Pancreas (tissue), 10 donors: ENCODE measurements around the gene BDH1. TPM values are rescaled to one million over a fixed set of nuclear protein-coding genes. Genes with fewer than 3 reads are reported as not detected.
A peak's percentile ranks its signal among the peaks of the same experiment; 100 is the strongest.

Source experiments
- ATAC-seq, 4 donors: fragments of 200-7000 bp; cut with Tn5 transposase; one replicate each; pipeline versions ENCODE4 v1.8.0 to v1.9.1; 2020; ENCODE audit warnings: mild to moderate bottlenecking in 4 of 4, moderate library complexity in 4 of 4
- DNase-seq, 6 donors: peaks; one replicate each; pipeline ENCODE4 v3.0.0-alpha.2; 2020
- FAIRE-seq: peaks from 2 replicates; lab custom pipeline; 2012; peaks lifted over from hg19 to GRCh38; lab: Jason Lieb, UNC
- H3K27ac ChIP-seq, 4 donors: fragments of 200-600 bp; sonication (generic); 1 replicate in 3 of 4; 2 replicates in 1 of 4; pipeline versions ENCODE4 v1.5.0 to v1.8.0; 2020
- H3K27me3 ChIP-seq, 4 donors: fragments of 200-600 bp; one replicate each; pipeline ENCODE4 v1.8.0; 2021
- H3K36me3 ChIP-seq, 3 donors: fragments of 200-600 bp; sonication (generic) in 1 of 3; one replicate each; pipeline versions ENCODE4 v1.5.0 to v1.8.0; 2020 to 2021
- H3K4me1 ChIP-seq, 3 donors: fragments of 200-600 bp; one replicate each; pipeline ENCODE4 v1.8.0; 2021
- H3K4me3 ChIP-seq, 4 donors: fragments of 200-600 bp; sonication (generic) in 2 of 4; one replicate each; pipeline versions ENCODE4 v1.5.0 to v1.8.0; 2020 to 2021
- H3K9me3 ChIP-seq, 4 donors: fragments of 200-600 bp; one replicate each; pipeline ENCODE4 v1.8.0; 2021
- WGBS, 2 donors: extraction: QIAGEN DNeasy Blood & Tissue Kit; methylation state at CpG; one replicate each; pipeline ENCODE4 v1.1.7; 2013; 5-methylcytosine and 5-hydroxymethylcytosine counted together
- intact Hi-C, 3 donors: fragments of 100-400 bp; cut with DNase I; formaldehyde crosslinking; loops; one replicate each; pipeline versions ENCODE4 v1.11.1 to v1.14.2; 2022
- polyA plus RNA-seq, 2 donors: library from polyadenylated mRNA; stranded (reverse); fragments of 200-250 nt; gene quantifications; one replicate each; pipeline ENCODE4 v1.2.3, GENCODE V29; 2013
- total RNA-seq, 6 donors: library from RNA; stranded (reverse); fragmentation: NEBNext Ultra II Directional in 4 of 6; extraction: Animal tissue kit (Norgen Biotek cat#: 25700) in 4 of 6; gene quantifications; one replicate each; pipeline versions ENCODE4 v1.2.1 to v1.2.4, GENCODE V29; 2021 to 2023
- TF ChIP-seq, protein P1 (sequence below), 4 donors: fragments of 200-600 bp; sonication (generic) in 3 of 4; IDR thresholded peaks; one replicate each; pipeline versions ENCODE4 v1.5.0 to v1.8.0; 2021; ENCODE audit warnings: antibody characterized with exemption in 4 of 4
- donor health status: healthy with polysubstance abuse.
- donor health status: DM: no; HTN: no; CAD: no; lungs with moderate emphysema.
- donor health status: DM: no; HTN: no; CAD: no.
- donor health status: control.
- donor health status: control.
- donor health status: Bipolar disorder and iron deficiency.
- donor health status: DM: yes; HTN: yes; CAD: no.
- donor health status: DM: no; HTN: no; CAD: no.
- donor health status: DM: no; HTN: no; CAD: no.
- donor health status: DM: yes; HTN: yes; CAD: no.

The BDH1 gene
- total and polyA plus RNA-seq, 8 donors = 2.1 to 20.8 (median 8.3) TPM

DNA sequence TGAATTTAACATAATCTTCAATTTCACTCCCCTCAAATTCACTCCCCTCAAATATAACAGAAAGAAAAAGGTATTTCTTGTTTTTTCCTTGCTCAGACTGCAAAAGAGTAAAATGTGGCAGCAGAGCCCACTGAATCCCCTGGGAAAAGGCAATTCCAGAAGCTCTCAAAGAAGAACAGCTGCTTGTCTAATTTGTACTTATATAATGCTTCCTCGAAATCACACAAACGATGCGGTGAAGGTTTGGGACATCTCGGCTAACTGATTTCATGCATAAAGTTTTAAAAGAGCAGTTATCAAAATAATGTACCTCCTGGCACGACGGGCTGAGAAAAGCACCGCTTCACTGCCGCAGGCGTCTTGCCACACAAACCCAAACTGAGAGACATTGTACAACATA is 10.7 kb downstream of the BDH1 start:
- 91 to 94% methylated on average over 9 of the region's 9 CpGs for WGBS, 2 donors
- no peak for FAIRE-seq

DNA sequence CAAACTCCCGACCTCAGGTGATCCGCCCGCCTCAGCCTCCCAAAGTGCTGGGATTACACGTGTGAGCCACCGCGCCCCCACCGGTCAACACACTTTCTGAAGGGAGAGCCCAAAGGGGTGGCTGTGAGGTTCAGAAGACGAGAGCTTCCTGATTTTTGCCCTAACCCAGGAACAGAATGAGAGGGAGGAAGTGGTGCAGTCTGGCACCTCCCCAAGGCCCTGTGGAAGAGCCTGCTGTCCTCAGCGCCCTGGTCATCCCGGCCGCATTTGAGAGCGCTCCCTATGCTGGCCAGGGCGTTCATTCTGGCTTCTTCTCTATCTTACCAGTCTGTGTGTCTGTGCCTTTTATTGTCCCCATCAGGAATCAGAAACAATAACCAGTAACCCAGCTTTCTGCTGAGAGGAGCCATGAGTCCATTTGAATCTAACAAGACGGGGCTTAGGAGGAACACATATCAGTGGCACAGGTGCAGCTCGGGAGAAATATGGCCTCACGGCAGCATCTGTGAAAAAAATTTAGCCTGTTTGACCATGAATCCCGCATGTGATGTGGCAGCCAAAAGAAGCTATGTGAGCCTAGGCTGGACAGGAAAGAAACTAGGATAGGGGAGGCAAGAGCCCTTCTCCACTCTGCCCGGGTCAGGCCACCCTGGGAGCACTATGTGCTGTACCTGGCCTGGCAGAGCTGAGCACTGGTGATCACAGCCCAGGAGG is 12.9 kb downstream of the BDH1 start:
- intact Hi-C loops = no loop called here
- H3K27me3 ChIP-seq = no peaks in the 10 kb centered on the region
- 91 to 93% methylated on average over 16 to 18 of the region's 18 CpGs for WGBS, 2 donors
- no peak overlapping the region for H3K27ac ChIP-seq
- DNase-seq = no peak
- no peaks in the 10 kb centered on the region for H3K4me1 ChIP-seq
- no peaks in the 10 kb centered on the region for H3K9me3 ChIP-seq
- no peak overlapping the region for H3K4me3 ChIP-seq
- no peaks in the 10 kb centered on the region for H3K36me3 ChIP-seq
- TF ChIP-seq, protein P1, sequence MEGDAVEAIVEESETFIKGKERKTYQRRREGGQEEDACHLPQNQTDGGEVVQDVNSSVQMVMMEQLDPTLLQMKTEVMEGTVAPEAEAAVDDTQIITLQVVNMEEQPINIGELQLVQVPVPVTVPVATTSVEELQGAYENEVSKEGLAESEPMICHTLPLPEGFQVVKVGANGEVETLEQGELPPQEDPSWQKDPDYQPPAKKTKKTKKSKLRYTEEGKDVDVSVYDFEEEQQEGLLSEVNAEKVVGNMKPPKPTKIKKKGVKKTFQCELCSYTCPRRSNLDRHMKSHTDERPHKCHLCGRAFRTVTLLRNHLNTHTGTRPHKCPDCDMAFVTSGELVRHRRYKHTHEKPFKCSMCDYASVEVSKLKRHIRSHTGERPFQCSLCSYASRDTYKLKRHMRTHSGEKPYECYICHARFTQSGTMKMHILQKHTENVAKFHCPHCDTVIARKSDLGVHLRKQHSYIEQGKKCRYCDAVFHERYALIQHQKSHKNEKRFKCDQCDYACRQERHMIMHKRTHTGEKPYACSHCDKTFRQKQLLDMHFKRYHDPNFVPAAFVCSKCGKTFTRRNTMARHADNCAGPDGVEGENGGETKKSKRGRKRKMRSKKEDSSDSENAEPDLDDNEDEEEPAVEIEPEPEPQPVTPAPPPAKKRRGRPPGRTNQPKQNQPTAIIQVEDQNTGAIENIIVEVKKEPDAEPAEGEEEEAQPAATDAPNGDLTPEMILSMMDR (IDR thresholded peaks at IDR 0.05) = no peak
- ATAC-seq = peak in 2 of 4 donors; percentile 49 to 53
- no peak for FAIRE-seq

More for the DNA sequence above, 10.7 kb downstream of the BDH1 start:
- no peaks in the 10 kb centered on the region for H3K9me3 ChIP-seq
- no peaks in the 10 kb centered on the region for H3K27me3 ChIP-seq
- no peak for DNase-seq
- H3K27ac ChIP-seq = no peak overlapping the region
- H3K36me3 ChIP-seq = no peaks in the 10 kb centered on the region
- TF ChIP-seq, protein P1 (IDR thresholded peaks at IDR 0.05) = no peak
- no peak for ATAC-seq
- no peaks in the 10 kb centered on the region for H3K4me1 ChIP-seq
- no peak overlapping the region for H3K4me3 ChIP-seq
- intact Hi-C loops = no loop called here

DNA sequence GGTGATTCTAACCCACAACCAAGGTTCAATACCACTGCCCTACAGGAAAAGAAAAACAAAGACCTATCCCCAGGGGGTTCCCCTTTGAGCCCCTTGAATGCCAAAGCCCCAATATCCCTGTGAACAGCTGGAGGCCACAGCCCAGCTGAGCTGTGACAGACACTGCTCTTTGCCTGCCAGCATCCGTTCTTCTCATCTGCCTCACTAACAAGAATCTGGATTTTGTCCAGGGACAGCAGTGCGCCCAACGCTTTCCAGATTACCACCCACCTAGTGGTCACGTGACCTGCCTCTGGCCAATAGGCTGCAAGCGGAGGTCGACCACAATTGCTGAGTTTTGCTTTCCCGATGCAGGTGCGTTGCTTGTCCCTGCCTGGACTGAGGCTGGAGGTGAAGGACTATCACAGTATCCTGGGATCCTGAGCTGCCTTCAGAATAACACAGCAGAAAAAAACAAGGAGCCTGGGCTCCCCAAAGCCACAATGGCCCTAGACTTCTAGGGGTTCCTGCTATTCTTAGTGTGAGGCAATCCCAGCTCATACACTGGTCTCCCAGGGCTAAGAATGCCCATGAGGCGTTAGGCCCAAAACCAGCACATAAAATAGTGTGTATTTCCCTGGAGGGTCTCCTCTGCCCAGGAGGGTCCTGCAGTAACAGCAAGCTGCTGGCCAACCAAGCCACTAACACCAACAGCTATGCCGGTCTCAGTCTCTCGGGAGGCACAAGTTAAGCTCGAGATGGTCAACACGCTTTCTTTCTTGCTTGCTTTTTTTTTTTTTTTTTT is 13.8 kb downstream of the BDH1 start:
- no peaks in the 10 kb centered on the region for H3K36me3 ChIP-seq
- no peaks in the 10 kb centered on the region for H3K4me1 ChIP-seq
- intact Hi-C loops = no loop called here
- H3K4me3 ChIP-seq = no peak overlapping the region
- 82 to 89% methylated on average over 13 of the region's 13 CpGs for WGBS, 2 donors
- ATAC-seq (no peak), DNase-seq (no peak), FAIRE-seq (no peak)
- no peak overlapping the region for H3K27ac ChIP-seq
- no peaks in the 10 kb centered on the region for H3K9me3 ChIP-seq
- TF ChIP-seq, protein P1 (IDR thresholded peaks at IDR 0.05) = no peak
- no peaks in the 10 kb centered on the region for H3K27me3 ChIP-seq

DNA sequence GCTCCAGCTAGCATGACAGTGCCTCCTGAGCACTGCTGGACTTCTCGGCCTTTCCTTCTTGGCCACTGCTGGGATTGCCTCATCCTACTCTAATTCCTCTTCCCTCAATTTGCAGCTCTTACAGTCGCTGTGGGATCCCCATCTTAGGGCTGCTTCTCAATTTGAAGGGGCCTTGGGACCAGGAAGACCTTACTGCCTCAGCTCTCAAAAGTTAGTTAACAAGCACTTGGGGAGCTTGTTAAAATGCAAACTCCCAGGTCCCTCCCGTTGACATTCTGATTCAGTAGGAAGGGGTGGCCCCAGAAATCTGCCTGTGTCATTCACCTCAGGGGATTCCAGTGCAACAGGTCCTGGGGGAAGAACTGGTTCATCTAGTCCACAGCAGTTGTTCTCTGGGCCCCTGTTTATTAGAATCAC is 14.8 kb downstream of the BDH1 start:
- WGBS, 2 donors = 80 to 83% methylated on average over 3 of the region's 3 CpGs
- H3K27ac ChIP-seq = no peak overlapping the region
- no peak overlapping the region for H3K4me3 ChIP-seq
- TF ChIP-seq, protein P1 (IDR thresholded peaks at IDR 0.05) = no peak
- no peak for DNase-seq
- H3K36me3 ChIP-seq = no peaks in the 10 kb centered on the region
- intact Hi-C loops = no loop called here
- FAIRE-seq = no peak
- H3K9me3 ChIP-seq = no peaks in the 10 kb centered on the region
- ATAC-seq = no peak
- H3K4me1 ChIP-seq = no peaks in the 10 kb centered on the region
- no peaks in the 10 kb centered on the region for H3K27me3 ChIP-seq
